ENCODE measurements around the gene OR10C1.
"Not testable (repeated sequence)": the region's sequence is repeated elsewhere in the genome, so short reads cannot be mapped to it uniquely, and the experiment has no call there.

The OR10C1 gene

DNA sequence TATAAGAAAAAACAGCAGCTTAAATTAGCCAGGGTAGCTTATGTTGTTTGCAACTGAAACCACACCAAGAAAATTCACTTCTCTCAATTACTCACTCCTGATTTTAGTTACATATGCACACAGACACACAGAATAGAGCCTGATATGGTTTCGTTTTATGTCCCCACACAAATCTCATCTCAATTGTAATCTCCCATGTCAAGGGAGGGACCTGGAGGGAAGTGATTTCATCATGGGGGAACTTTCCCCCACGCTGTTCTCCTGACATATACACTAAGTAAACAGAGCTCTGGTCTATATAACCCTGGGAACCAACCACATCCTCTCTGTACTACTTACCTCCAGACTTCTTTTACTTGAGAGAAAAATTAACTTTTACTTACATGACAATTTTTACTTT is 14.5 kb upstream of the OR10C1 start:
- TF ChIP-seq, protein P1, sequence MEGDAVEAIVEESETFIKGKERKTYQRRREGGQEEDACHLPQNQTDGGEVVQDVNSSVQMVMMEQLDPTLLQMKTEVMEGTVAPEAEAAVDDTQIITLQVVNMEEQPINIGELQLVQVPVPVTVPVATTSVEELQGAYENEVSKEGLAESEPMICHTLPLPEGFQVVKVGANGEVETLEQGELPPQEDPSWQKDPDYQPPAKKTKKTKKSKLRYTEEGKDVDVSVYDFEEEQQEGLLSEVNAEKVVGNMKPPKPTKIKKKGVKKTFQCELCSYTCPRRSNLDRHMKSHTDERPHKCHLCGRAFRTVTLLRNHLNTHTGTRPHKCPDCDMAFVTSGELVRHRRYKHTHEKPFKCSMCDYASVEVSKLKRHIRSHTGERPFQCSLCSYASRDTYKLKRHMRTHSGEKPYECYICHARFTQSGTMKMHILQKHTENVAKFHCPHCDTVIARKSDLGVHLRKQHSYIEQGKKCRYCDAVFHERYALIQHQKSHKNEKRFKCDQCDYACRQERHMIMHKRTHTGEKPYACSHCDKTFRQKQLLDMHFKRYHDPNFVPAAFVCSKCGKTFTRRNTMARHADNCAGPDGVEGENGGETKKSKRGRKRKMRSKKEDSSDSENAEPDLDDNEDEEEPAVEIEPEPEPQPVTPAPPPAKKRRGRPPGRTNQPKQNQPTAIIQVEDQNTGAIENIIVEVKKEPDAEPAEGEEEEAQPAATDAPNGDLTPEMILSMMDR (conservative IDR thresholded peaks at IDR 0.05): no peak
- H3K27ac ChIP-seq: no peak overlapping the region

DNA sequence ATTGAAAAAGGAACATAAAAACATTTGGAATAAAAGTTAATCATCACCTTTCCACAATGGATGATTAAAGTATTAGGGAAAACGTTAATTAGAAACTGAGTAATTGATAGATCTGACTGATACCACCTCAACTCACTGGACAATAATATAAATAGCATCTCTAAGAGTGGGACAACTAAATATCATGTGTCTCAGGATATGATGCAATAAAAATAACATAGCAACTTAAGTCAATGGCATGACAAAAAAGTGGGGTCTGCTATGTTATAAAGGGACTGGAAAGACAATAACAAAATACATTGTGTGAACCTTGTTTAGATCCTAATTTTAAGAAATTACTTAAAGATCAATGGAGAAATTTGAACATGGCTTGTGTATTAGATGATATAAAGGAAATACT is 14.0 kb upstream of the OR10C1 start:
- TF ChIP-seq, protein P1 (conservative IDR thresholded peaks at IDR 0.05): no peak
- no peak overlapping the region for H3K27ac ChIP-seq

DNA sequence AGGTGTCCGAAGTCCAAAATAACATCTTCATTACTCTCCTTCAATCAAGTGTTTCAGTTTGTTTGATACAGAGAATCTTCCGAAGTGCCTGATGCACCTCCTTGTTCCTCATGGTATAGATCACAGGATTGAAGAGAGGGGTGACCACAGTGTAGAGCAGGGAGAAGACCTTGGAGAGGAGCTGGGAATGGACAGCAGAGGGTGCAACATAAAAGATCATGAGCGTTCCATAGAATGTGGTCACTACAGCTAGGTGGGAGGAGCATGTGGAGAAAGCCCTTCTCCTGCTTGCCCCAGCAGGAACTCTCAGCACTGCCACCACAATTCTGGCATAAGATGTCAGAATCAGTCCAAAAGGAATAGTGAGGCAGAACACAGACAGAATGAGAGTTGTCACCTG is 12.5 kb upstream of the OR10C1 start:
- TF ChIP-seq, protein P1 (conservative IDR thresholded peaks at IDR 0.05): no peak; the same call in 1 of the 2 replicates
- no peak overlapping the region for H3K27ac ChIP-seq

DNA sequence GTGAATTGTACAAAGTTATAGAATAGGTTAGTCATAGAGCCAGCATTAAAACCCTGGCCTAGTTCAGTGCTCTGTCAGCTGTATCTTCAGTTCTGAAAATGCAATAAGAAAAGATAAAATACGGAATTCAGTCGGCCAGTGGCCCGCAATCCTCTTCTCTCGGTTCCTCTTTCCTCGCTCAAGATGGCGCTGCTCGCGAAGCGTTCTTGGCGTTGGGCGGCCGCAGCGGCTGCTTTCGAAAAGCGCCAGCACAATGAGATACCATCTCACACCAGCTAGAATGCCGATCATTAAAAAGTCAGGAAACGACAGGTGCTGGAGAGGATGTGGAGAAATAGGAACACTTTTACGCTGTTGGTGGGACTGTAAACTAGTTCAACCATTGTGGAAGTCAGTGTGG is 2.4 kb upstream of the OR10C1 start:
- not testable (repeated sequence) for H3K27ac ChIP-seq

DNA sequence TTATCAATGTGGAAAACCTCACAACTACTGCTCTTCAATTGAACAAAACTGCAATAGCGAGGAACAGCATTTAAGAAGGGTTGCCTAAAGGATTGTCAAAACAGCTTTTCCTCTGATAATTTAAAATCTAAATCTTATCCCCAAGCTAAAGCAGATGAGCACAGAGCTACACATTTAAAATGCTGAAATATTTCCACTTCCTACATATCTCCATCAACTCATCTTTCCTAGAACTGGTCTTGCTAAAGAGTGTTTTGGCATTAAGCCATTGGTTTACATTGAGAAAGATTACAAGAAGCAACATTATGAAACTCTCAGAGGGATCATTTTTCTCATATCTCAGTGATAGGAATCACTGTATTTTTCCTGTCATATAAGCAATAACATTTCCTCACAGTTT is 3.6 kb downstream of the OR10C1 start:
- no peak overlapping the region for H3K27ac ChIP-seq
- TF ChIP-seq, protein P1 (conservative IDR thresholded peaks at IDR 0.05): no peak

DNA sequence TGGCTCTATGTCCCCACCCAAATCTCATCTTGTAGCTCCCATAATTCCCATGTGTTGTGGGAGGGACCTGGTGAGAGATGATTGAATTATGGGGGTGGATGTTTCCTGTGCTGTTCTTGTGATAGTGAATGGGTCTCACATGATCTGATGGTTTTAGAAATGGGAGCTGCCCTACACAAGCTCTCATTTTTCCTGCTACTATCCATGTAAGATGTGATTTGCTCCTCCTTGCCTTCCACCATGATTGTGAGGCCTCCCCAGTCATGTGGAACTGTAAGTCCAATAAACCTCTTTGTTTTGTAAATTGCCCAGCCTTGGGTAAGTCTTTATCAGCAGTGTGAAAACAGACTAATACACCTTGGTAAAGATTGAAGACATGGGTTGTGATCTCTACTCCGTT is 4.9 kb downstream of the OR10C1 start:
- not testable (repeated sequence) for H3K27ac ChIP-seq

DNA sequence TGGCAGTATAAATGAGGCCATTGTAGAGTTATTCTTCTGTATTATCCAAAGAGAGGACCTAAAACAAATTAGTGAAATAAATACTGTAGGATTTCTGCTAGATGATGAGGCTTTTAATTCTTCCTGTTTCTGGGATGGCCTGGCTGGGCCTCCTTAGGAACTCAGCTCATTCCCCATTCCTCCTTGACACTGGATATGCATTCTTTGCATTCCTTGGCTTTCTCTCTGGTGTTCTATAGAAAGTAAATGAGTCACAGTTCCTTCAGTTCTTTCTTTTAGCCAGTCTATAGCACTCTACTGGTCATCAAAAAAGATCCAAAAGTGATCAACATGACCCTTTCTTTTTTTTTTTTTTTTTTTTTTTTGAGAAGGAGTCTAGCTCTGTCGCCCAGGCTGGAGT is 8.6 kb downstream of the OR10C1 start:
- TF ChIP-seq, protein P1 (conservative IDR thresholded peaks at IDR 0.05): no peak

DNA sequence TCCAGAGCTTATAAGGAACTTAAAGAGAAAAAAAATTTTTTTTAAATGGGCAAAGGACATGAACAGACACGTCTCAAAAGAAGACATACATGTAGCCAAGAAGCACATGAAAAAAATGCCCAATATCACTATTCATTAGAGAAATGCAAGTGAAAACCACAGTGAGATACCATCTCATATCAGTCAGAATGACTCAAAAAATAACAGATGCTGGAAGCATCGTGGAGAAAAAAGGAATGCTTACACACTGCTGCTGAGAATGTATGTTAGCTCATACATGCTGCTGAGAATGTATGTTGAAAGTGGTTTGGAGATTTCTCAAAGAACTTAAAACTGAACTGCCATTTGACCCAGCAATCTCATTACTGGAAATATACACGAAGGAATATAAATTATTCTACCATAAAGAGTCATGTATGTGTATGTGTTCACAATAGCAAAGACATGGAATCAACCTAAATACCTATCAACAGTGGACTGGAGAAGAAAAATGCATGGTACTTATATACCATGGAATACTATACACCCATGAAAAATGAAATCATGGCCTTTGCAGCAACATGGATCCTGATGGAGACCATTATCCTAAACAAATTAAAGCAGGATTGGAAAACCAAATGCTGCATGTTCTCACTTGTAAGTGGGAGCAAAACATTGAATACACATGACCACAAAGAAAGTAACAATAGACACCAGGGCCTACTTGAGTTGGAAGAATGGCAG is 12.5 kb downstream of the OR10C1 start:
- no peak overlapping the region for H3K27ac ChIP-seq
- TF ChIP-seq, protein P1 (conservative IDR thresholded peaks at IDR 0.05): no peak

More for the DNA sequence above, 8.6 kb downstream of the OR10C1 start:
- H3K27ac ChIP-seq: no peak overlapping the region

DNA sequence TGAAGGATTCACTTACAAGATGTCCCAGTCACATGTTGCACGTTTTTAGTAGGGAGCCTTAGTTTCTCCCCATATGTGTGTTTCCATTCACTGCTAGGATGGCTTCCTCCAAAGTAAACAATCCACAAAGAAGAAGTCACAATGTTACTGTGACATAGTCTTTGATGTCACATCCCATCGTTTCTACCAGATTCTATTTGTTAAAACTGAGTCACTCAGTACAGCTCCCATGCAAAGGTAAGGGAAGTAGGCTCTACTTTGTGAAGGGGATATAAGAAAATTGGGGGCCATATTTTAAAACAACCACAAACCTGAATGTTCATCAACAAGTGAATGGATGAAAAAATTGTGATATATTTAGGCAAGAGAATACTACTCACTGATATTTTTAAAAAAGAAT is 17.9 kb downstream of the OR10C1 start, which contains the start of the genes OR11A1 and OR2H1:
TSS of gene OR11A1 (minus strand) at position 101 of the 400 bp plus-strand sequence. CDS start 29,430 bp downstream, outside the sequence.
TSS of gene OR2H1 (plus strand) at position 185 of the 400 bp plus-strand sequence. CDS start 4,615 bp downstream, outside the sequence.
- no peak within 1 kb of the TSS for H3K27ac ChIP-seq
- TF ChIP-seq, protein P1 (conservative IDR thresholded peaks at IDR 0.05): no peak
